Natural killer cell (primary cell): ENCODE results near the gene THAP3. TPM values are rescaled to one million over a fixed set of nuclear protein-coding genes. Genes with fewer than 3 reads are reported as not detected.
A peak's percentile ranks its signal among the peaks of the same experiment; 100 is the strongest.

Experiments used
- ATAC-seq, 3 donors: fragments of 150-1000 bp in 2 of 3; fragments of 200-7000 bp in 1 of 3; cut with Tn5 transposase; 1 replicate in 1 of 3; 2 replicates in 2 of 3; pipeline ENCODE4 v1.10.0; 2021; ENCODE audit warnings: mild to moderate bottlenecking in 2 of 3, moderate library complexity in 2 of 3
- DNase-seq, 2 donors: peaks; one replicate each; pipeline versions ENCODE4 v3.0.0 to v3.0.0-alpha.2; 2013 to 2021; ENCODE audit warnings: mixed read lengths in 1 of 2
- H3K27ac ChIP-seq: one replicate; pipeline ENCODE4 v1.5.1; 2013; ENCODE audit warnings: mild to moderate bottlenecking, low read length
- H3K27me3 ChIP-seq: one replicate; pipeline ENCODE4 v1.6.1; 2013; ENCODE audit warnings: low read length; ENCODE audit not compliant: control insufficient read depth, insufficient read depth
- H3K36me3 ChIP-seq: one replicate; pipeline ENCODE4 v1.6.1; 2013; ENCODE audit warnings: low read length; ENCODE audit not compliant: control insufficient read depth, insufficient read depth
- H3K4me1 ChIP-seq: one replicate; pipeline ENCODE4 v1.6.1; 2013; ENCODE audit warnings: low read length; ENCODE audit not compliant: control insufficient read depth, insufficient read depth
- H3K4me3 ChIP-seq: one replicate; pipeline ENCODE4 v1.5.1; 2013; ENCODE audit warnings: low read length
- H3K9me3 ChIP-seq: one replicate; pipeline ENCODE4 v1.6.1; 2013; ENCODE audit warnings: low read length; ENCODE audit not compliant: control insufficient read depth, insufficient read depth
- H3K27ac Mint-ChIP-seq, 2 donors: one replicate each; pipeline ENCODE4 v1.8.0; 2022; ENCODE audit warnings: mild to moderate bottlenecking in 2 of 2, mixed read lengths in 2 of 2, moderate library complexity in 1 of 2
- H3K27me3 Mint-ChIP-seq, 2 donors: one replicate each; pipeline ENCODE4 v1.8.0; 2022; ENCODE audit warnings: low read depth in 2 of 2, mixed read lengths in 2 of 2
- H3K36me3 Mint-ChIP-seq: one replicate; pipeline ENCODE4 v1.8.0; 2022; ENCODE audit warnings: mixed read lengths
- H3K4me1 Mint-ChIP-seq, 2 donors: one replicate each; pipeline ENCODE4 v1.8.0; 2022; ENCODE audit warnings: mixed read lengths in 2 of 2
- H3K4me3 Mint-ChIP-seq: one replicate; pipeline ENCODE4 v1.8.0; 2022; ENCODE audit warnings: mild to moderate bottlenecking, moderate library complexity, mixed read lengths
- H3K9me3 Mint-ChIP-seq, 2 donors: one replicate each; pipeline ENCODE4 v1.8.0; 2022; ENCODE audit warnings: mixed read lengths in 2 of 2
- CTCF ChIP-seq: fragments of 200-600 bp; IDR thresholded peaks from one replicate; pipeline ENCODE4 v1.8.0; 2022; ENCODE audit warnings: antibody characterized with exemption
- WGBS: methylation state at CpG from one replicate; pipeline ENCODE4 v1.1.7; 2013; ENCODE audit warnings: missing lambda C conversion rate; ENCODE audit not compliant: insufficient coverage; 5-methylcytosine and 5-hydroxymethylcytosine counted together
- intact Hi-C: fragments of 100-400 bp; cut with micrococcal nuclease; formaldehyde crosslinking; loops from one replicate; pipeline ENCODE4 v1.14.2; 2022
- total RNA-seq, 4 donors: library from RNA; stranded (reverse); fragments of 120-200 nt in 1 of 4; gene quantifications; one replicate each; pipeline versions ENCODE4 v1.2.3 to v1.2.4, GENCODE V29; 2013 to 2022

The THAP3 gene
- total RNA-seq, 3 donors from 2014 or later (not counting 1 experiment from before 2014, with no cell fraction given) = 11.7 to 23.4 (median 23.1) TPM

DNA sequence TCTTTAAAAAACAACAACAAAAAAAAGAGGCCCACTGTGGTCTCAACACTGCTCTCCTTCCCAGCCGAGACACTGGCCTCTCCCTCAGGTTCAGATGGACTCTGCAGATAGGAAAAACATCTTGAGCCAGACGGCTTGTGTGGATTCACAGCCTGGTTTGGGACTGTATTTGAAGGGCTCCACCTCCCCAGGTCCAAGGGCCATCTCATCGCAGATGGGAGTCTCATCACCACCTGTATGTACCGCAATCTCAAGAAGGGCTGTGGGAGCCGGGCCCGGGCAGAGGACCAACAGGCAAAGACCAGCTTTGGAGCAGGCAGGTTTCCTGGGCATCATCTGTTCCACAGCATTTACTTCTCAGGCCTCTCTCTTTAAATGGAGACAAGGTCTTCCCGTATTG is 34.6 kb upstream of the THAP3 start:
- Mint-ChIP-seq H3K4me1 (peaks cover 22 to 38% of the 10 kb centered on the region in 2 donors), H3K4me3 (no peak overlapping the region), H3K36me3 (no peaks in the 10 kb centered on the region), H3K9me3 (no peaks in the 10 kb centered on the region), H3K27ac (peak overlapping the region in 1 of 2 donors; percentile 38), H3K27me3 (no peaks in the 10 kb centered on the region)
- Histone ChIP-seq H3K27me3 (no peaks in the 10 kb centered on the region), H3K4me1 (peaks cover 24% of the 10 kb centered on the region), H3K36me3 (peaks cover 50% of the 10 kb centered on the region), H3K9me3 (no peaks in the 10 kb centered on the region), H3K27ac (no peak overlapping the region), H3K4me3 (no peak overlapping the region)
- WGBS = 96% methylated on average over 7 of the region's 7 CpGs
- DNase-seq (no peak), ATAC-seq (no peak)
- intact Hi-C loops = no loop called here
- no peak for TF ChIP-seq CTCF

DNA sequence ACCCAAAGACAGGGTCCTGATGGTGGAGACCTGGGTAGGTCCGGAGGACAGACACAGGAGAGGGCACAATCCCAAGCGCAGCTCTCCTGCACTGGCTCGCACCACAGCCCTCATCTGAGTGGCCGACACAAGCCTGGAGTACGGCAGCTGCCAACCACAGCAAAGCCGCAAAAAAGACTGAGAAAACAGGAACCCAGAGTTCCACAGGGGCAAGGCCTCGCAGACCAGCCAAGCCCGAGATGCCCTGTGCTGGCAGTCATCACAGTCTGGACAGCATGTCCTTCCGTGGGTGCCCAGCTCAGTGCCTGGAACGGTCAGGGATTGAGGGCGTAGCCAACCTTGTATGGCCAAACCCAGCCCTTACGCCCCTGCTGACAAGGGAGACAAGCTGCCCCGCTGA is 33.4 kb upstream of the THAP3 start:
- Mint-ChIP-seq H3K9me3 (no peaks in the 10 kb centered on the region), H3K36me3 (no peaks in the 10 kb centered on the region), H3K4me3 (no peak overlapping the region), H3K27ac (peak overlapping the region in 1 of 2 donors; percentile 38), H3K4me1 (peaks cover 25 to 44% of the 10 kb centered on the region in 2 donors), H3K27me3 (no peaks in the 10 kb centered on the region)
- intact Hi-C loops = no loop called here
- Histone ChIP-seq H3K4me3 (no peak overlapping the region), H3K9me3 (no peaks in the 10 kb centered on the region), H3K36me3 (peaks cover 58% of the 10 kb centered on the region), H3K27me3 (no peaks in the 10 kb centered on the region), H3K27ac (peak overlapping the region; percentile 3), H3K4me1 (peaks cover 24% of the 10 kb centered on the region)
- no peak for TF ChIP-seq CTCF
- 25% methylated on average over 13 of the region's 13 CpGs for WGBS
- peak; percentile 30 to 68 (median 63) for ATAC-seq
- peak in 1 of 2 donors; percentile 22 for DNase-seq

DNA sequence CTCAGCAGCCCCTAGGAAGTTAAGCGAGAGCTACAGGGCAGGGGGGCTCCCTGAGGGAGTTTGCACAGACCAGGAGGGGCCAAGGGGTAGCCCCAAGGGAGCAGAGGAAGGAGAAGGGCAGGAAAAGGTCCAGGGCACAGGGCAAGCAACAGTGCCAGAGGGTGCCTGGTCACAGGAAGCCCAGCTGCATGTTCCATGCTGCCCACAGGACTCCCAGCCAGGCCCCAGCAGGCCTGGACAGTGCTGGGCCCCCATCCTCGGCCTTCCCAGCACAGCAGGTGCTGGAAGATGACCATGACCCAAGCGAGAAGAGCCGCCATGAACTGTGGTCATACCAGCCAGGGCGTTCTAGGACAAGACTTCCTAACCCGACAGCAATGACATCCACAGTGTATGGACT is 33.0 kb upstream of the THAP3 start:
- Histone ChIP-seq H3K36me3 (peaks cover 60% of the 10 kb centered on the region), H3K4me3 (no peak overlapping the region), H3K9me3 (no peaks in the 10 kb centered on the region), H3K27ac (peak overlapping the region; percentile 3), H3K4me1 (peaks cover 27% of the 10 kb centered on the region), H3K27me3 (no peaks in the 10 kb centered on the region)
- Mint-ChIP-seq H3K27me3 (no peaks in the 10 kb centered on the region), H3K9me3 (no peaks in the 10 kb centered on the region), H3K27ac (peak overlapping the region in 1 of 2 donors; percentile 33), H3K4me1 (peaks cover 28 to 45% of the 10 kb centered on the region in 2 donors), H3K4me3 (no peak overlapping the region), H3K36me3 (no peaks in the 10 kb centered on the region)
- intact Hi-C loops = no loop called here
- no peak for TF ChIP-seq CTCF
- no peak for ATAC-seq
- WGBS = 92% methylated on average over 6 of the region's 6 CpGs
- DNase-seq = no peak

GRCh38 chr1:6592441-6592840 is 32.2 kb upstream of the THAP3 start:
- Mint-ChIP-seq H3K4me3 (peak overlapping the region; percentile 21), H3K27ac (peak overlapping the region in 1 of 2 donors; percentile 33)
- 21% methylated on average over 5 of the region's 5 CpGs for whole genome bisulfite sequencing

More at GRCh38 chr1:6592441-6592840, 32.2 kb upstream of the THAP3 start:
- peak in 1 of 3 donors; percentile 26 for ATAC-seq
- no peaks in the 10 kb centered on the region for H3K9me3 ChIP-seq
- intact Hi-C loops = no loop called here
- no peak overlapping the region for H3K4me3 ChIP-seq
- Mint-ChIP-seq H3K9me3 (no peaks in the 10 kb centered on the region), H3K4me1 (peaks cover 28 to 45% of the 10 kb centered on the region in 2 donors), H3K36me3 (no peaks in the 10 kb centered on the region), H3K27me3 (no peaks in the 10 kb centered on the region)
- peaks cover 64% of the 10 kb centered on the region for H3K36me3 ChIP-seq
- H3K27me3 ChIP-seq = no peaks in the 10 kb centered on the region
- no peak for TF ChIP-seq CTCF
- peaks cover 31% of the 10 kb centered on the region for H3K4me1 ChIP-seq
- DNase-seq = no peak
- no peak overlapping the region for H3K27ac ChIP-seq
